Epithelial cell of esophagus (primary cell): ENCODE measurements around the gene LRP1.

Source experiments
- DNase-seq: peaks from one replicate; pipeline ENCODE4 v3.0.0; 2010; ENCODE audit warnings: low read depth
- H3K4me3 ChIP-seq: 2 replicates; pipeline ENCODE4 v1.5.1; 2011; ENCODE audit warnings: mild to moderate bottlenecking, low read length, control low read depth
- CTCF ChIP-seq: IDR thresholded peaks from 2 replicates; pipeline ENCODE4 v1.5.1; 2011; ENCODE audit warnings: low read depth, mild to moderate bottlenecking, low read length, control low read depth, inconsistent platforms; ENCODE audit not compliant: insufficient read depth; ENCODE audit errors: missing control alignments

LRP1 gene

GRCh38 chr12:57090924-57091637, 37.2 kb upstream of the LRP1 start:
- TF ChIP-seq CTCF, result no peak
- DNase-seq, result no peak
- H3K4me3 ChIP-seq, result peak overlapping the region; percentile 83

GRCh38 chr12:57091638-57092528, 36.4 kb upstream of the LRP1 start:
- TF ChIP-seq CTCF, result no peak
- no peak overlapping the region for H3K4me3 ChIP-seq
- DNase-seq, result no peak

- H3K4me3 ChIP-seq, result peak overlapping the region; percentile 2
- DNase-seq, result no peak
- TF ChIP-seq CTCF, result no peak
These were observed 35.8 kb upstream of the LRP1 start for GRCh38 chr12:57092529-57092862.

- DNase-seq, result no peak
- no peak for TF ChIP-seq CTCF
- peak overlapping the region; percentile 2 for H3K4me3 ChIP-seq
These were observed 35.3 kb upstream of the LRP1 start for GRCh38 chr12:57092876-57093414.

- peak; percentile 83 for DNase-seq
- peak; percentile 55 for TF ChIP-seq CTCF
- peak overlapping the region; percentile 11 for H3K4me3 ChIP-seq
These were observed 34.7 kb upstream of the LRP1 start for GRCh38 chr12:57093415-57094207.

- no peak overlapping the region for H3K4me3 ChIP-seq
- no peak for TF ChIP-seq CTCF
- DNase-seq, result no peak
These were observed 33.8 kb upstream of the LRP1 start for GRCh38 chr12:57094208-57095160.
